ENCODE results near the gene BRD7.

DNA sequence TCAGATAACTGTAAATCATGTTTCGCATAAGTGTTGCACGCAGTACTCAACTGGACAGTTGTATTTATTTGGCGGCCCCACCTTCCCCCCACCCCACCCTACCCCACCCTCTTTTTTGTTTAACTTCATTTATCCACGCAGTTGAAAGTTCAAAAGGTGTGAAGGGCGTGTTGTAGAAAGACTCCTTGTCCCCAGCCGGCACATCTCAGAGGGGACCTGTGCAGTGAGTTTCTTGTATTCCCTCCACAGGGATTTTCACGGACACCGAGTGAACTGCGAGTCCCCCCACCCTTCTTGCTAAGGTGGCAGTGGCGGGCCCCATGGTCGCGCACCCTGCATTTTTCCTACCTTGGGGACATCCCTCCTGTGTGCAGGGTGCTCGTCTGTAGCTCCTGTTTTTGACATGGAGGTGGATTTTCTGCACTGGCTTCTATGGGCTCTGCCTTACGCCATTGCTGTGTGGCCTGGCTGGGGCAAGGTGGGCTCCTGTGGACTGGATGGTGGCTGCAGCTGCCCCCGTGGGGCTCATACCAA is 66.2 kb downstream of the BRD7 start:
- TF ChIP-seq, protein P1, sequence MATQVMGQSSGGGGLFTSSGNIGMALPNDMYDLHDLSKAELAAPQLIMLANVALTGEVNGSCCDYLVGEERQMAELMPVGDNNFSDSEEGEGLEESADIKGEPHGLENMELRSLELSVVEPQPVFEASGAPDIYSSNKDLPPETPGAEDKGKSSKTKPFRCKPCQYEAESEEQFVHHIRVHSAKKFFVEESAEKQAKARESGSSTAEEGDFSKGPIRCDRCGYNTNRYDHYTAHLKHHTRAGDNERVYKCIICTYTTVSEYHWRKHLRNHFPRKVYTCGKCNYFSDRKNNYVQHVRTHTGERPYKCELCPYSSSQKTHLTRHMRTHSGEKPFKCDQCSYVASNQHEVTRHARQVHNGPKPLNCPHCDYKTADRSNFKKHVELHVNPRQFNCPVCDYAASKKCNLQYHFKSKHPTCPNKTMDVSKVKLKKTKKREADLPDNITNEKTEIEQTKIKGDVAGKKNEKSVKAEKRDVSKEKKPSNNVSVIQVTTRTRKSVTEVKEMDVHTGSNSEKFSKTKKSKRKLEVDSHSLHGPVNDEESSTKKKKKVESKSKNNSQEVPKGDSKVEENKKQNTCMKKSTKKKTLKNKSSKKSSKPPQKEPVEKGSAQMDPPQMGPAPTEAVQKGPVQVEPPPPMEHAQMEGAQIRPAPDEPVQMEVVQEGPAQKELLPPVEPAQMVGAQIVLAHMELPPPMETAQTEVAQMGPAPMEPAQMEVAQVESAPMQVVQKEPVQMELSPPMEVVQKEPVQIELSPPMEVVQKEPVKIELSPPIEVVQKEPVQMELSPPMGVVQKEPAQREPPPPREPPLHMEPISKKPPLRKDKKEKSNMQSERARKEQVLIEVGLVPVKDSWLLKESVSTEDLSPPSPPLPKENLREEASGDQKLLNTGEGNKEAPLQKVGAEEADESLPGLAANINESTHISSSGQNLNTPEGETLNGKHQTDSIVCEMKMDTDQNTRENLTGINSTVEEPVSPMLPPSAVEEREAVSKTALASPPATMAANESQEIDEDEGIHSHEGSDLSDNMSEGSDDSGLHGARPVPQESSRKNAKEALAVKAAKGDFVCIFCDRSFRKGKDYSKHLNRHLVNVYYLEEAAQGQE (IDR thresholded peaks at IDR 0.05) = no peak
- TF ChIP-seq YY1 (IDR thresholded peaks at IDR 0.05) = no peak
- no peak for TF ChIP-seq FOXA1 (IDR thresholded peaks at IDR 0.05)
- TF ChIP-seq, protein P2, sequence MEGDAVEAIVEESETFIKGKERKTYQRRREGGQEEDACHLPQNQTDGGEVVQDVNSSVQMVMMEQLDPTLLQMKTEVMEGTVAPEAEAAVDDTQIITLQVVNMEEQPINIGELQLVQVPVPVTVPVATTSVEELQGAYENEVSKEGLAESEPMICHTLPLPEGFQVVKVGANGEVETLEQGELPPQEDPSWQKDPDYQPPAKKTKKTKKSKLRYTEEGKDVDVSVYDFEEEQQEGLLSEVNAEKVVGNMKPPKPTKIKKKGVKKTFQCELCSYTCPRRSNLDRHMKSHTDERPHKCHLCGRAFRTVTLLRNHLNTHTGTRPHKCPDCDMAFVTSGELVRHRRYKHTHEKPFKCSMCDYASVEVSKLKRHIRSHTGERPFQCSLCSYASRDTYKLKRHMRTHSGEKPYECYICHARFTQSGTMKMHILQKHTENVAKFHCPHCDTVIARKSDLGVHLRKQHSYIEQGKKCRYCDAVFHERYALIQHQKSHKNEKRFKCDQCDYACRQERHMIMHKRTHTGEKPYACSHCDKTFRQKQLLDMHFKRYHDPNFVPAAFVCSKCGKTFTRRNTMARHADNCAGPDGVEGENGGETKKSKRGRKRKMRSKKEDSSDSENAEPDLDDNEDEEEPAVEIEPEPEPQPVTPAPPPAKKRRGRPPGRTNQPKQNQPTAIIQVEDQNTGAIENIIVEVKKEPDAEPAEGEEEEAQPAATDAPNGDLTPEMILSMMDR (IDR thresholded peaks at IDR 0.05; ENCODE audit: low read depth, low read length, missing input control) = no peak
- TF ChIP-seq SP1 (IDR thresholded peaks at IDR 0.05) = no peak
- TF ChIP-seq, protein P3, sequence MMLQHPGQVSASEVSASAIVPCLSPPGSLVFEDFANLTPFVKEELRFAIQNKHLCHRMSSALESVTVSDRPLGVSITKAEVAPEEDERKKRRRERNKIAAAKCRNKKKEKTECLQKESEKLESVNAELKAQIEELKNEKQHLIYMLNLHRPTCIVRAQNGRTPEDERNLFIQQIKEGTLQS (IDR thresholded peaks at IDR 0.05) = no peak
- TF ChIP-seq, protein P4, sequence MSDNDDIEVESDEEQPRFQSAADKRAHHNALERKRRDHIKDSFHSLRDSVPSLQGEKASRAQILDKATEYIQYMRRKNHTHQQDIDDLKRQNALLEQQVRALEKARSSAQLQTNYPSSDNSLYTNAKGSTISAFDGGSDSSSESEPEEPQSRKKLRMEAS (IDR thresholded peaks at IDR 0.05) = no peak
- TF ChIP-seq RXRA (IDR thresholded peaks at IDR 0.05) = no peak
- TF ChIP-seq JUND (IDR thresholded peaks at IDR 0.05) = no peak

Data from liver (tissue), 3 donors.